Left lung (tissue), 10 donors: ENCODE measurements around the gene ENOX2. TPM values are rescaled to one million over a fixed set of nuclear protein-coding genes. Genes with fewer than 3 reads are reported as not detected.
A peak's percentile ranks its signal among the peaks of the same experiment; 100 is the strongest.

Experiments
- ATAC-seq: fragments of 200-7000 bp; cut with Tn5 transposase; one replicate; pipeline ENCODE4 v1.9.1; 2020; ENCODE audit warnings: moderate library complexity
- DNase-seq, 4 donors: peaks; one replicate each; pipeline ENCODE4 v3.0.0-alpha.2; 2013 to 2020
- H3K27ac ChIP-seq, 2 donors: fragments of 200-600 bp; sonication (generic) in 1 of 2; one replicate each; pipeline versions ENCODE4 v1.5.0 to v1.8.0; 2020 to 2021
- H3K27me3 ChIP-seq, 2 donors: fragments of 200-600 bp; sonication (generic) in 1 of 2; one replicate each; pipeline versions ENCODE4 v1.5.0 to v1.8.0; 2020 to 2021
- H3K36me3 ChIP-seq, 2 donors: fragments of 200-600 bp; sonication (generic) in 1 of 2; one replicate each; pipeline versions ENCODE4 v1.5.0 to v1.8.0; 2020 to 2021
- H3K4me1 ChIP-seq, 2 donors: fragments of 200-600 bp; one replicate each; pipeline ENCODE4 v1.8.0; 2021
- H3K4me3 ChIP-seq, 2 donors: fragments of 200-600 bp; sonication (generic) in 1 of 2; one replicate each; pipeline versions ENCODE4 v1.5.0 to v1.8.0; 2020 to 2021; ENCODE audit warnings: mild to moderate bottlenecking in 1 of 2
- H3K9me3 ChIP-seq, 2 donors: fragments of 200-600 bp; sonication (generic) in 1 of 2; one replicate each; pipeline versions ENCODE4 v1.5.0 to v1.8.0; 2020 to 2021
- intact Hi-C, 2 donors: fragments of 100-400 bp; cut with DNase I; formaldehyde crosslinking; loops; one replicate each; pipeline versions ENCODE4 v1.11.2 to v1.14.2; 2022
- polyA plus RNA-seq, 6 donors: library from polyadenylated mRNA; unstranded; fragments of 120-200 nt; gene quantifications; one replicate each; pipeline ENCODE4 v1.2.1, GENCODE V29; 2013; ENCODE audit not compliant: insufficient read length in 6 of 6
- total RNA-seq, 2 donors: library from RNA; stranded (reverse); fragmentation: NEBNext Ultra II Directional; extraction: Animal tissue kit (Norgen Biotek cat#: 25700); gene quantifications; one replicate each; pipeline ENCODE4 v1.2.1, GENCODE V29; 2021
- TF ChIP-seq, protein P1 (sequence below), 2 donors: fragments of 200-600 bp; sonication (generic) in 1 of 2; IDR thresholded peaks; one replicate each; pipeline versions ENCODE4 v1.5.0 to v1.8.0; 2021; ENCODE audit warnings: antibody characterized with exemption in 2 of 2
- donor health status: DM: no; HTN: yes; CAD: no.
- donor health status: DM: no; HTN: no; CAD: no.

ENOX2 gene
- total and polyA plus RNA-seq, 8 donors: 2.0 to 13.4 (median 11.0) TPM

GRCh38 chrX:130734713-130735112, 168.3 kb downstream of the ENOX2 start:
- no peaks in the 10 kb centered on the region for H3K4me1 ChIP-seq
- peaks cover 0 to 9% of the 10 kb centered on the region in 2 donors for H3K9me3 ChIP-seq
- ATAC-seq: no peak
- intact Hi-C loops: no loop called here
- H3K27me3 ChIP-seq: no peaks in the 10 kb centered on the region
- H3K36me3 ChIP-seq: no peaks in the 10 kb centered on the region
- TF ChIP-seq, protein P1, sequence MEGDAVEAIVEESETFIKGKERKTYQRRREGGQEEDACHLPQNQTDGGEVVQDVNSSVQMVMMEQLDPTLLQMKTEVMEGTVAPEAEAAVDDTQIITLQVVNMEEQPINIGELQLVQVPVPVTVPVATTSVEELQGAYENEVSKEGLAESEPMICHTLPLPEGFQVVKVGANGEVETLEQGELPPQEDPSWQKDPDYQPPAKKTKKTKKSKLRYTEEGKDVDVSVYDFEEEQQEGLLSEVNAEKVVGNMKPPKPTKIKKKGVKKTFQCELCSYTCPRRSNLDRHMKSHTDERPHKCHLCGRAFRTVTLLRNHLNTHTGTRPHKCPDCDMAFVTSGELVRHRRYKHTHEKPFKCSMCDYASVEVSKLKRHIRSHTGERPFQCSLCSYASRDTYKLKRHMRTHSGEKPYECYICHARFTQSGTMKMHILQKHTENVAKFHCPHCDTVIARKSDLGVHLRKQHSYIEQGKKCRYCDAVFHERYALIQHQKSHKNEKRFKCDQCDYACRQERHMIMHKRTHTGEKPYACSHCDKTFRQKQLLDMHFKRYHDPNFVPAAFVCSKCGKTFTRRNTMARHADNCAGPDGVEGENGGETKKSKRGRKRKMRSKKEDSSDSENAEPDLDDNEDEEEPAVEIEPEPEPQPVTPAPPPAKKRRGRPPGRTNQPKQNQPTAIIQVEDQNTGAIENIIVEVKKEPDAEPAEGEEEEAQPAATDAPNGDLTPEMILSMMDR (IDR thresholded peaks at IDR 0.05): no peak
- H3K4me3 ChIP-seq: no peak overlapping the region
- no peak for DNase-seq
- no peak overlapping the region for H3K27ac ChIP-seq

- Histone ChIP-seq H3K9me3 (peaks cover 0 to 14% of the 10 kb centered on the region in 2 donors), H3K36me3 (no peaks in the 10 kb centered on the region), H3K4me3 (no peak overlapping the region), H3K4me1 (no peaks in the 10 kb centered on the region), H3K27me3 (no peaks in the 10 kb centered on the region), H3K27ac (no peak overlapping the region)
- intact Hi-C loops: no loop called here
- TF ChIP-seq, protein P1 (IDR thresholded peaks at IDR 0.05): no peak
- no peak for ATAC-seq
- no peak for DNase-seq
Observed at GRCh38 chrX:130728208-130728607, 174.8 kb downstream of the ENOX2 start.

- Histone ChIP-seq H3K27ac (no peak overlapping the region), H3K27me3 (no peaks in the 10 kb centered on the region), H3K4me3 (no peak overlapping the region), H3K4me1 (no peaks in the 10 kb centered on the region), H3K36me3 (no peaks in the 10 kb centered on the region), H3K9me3 (peaks cover 0 to 9% of the 10 kb centered on the region in 2 donors)
- TF ChIP-seq, protein P1 (IDR thresholded peaks at IDR 0.05): no peak
- peak; percentile 79 for ATAC-seq
- intact Hi-C loops: no loop called here
- DNase-seq: peak in 1 of 4 donors; percentile 51
Observed at GRCh38 chrX:130726661-130727060, 176.3 kb downstream of the ENOX2 start.

GRCh38 chrX:130725519-130725918, 177.5 kb downstream of the ENOX2 start:
- no peak for ATAC-seq
- no peaks in the 10 kb centered on the region for H3K27me3 ChIP-seq
- no peak overlapping the region for H3K4me3 ChIP-seq
- H3K27ac ChIP-seq: no peak overlapping the region
- DNase-seq: no peak
- intact Hi-C loops: no loop called here
- H3K9me3 ChIP-seq: peaks cover 0 to 4% of the 10 kb centered on the region in 2 donors
- TF ChIP-seq, protein P1 (IDR thresholded peaks at IDR 0.05): no peak
- H3K36me3 ChIP-seq: no peaks in the 10 kb centered on the region
- no peaks in the 10 kb centered on the region for H3K4me1 ChIP-seq

- intact Hi-C loops: no loop called here
- no peak for DNase-seq
- ATAC-seq: no peak
- no peak overlapping the region for H3K27ac ChIP-seq
- H3K4me3 ChIP-seq: no peak overlapping the region
- no peaks in the 10 kb centered on the region for H3K36me3 ChIP-seq
- no peaks in the 10 kb centered on the region for H3K27me3 ChIP-seq
- H3K4me1 ChIP-seq: no peaks in the 10 kb centered on the region
- H3K9me3 ChIP-seq: no peaks in the 10 kb centered on the region
- TF ChIP-seq, protein P1 (IDR thresholded peaks at IDR 0.05): no peak
Observed at GRCh38 chrX:130719413-130719812, 183.6 kb downstream of the ENOX2 start.
